HG03095 (cell line): Measurements from ENCODE around the gene SENP6.

Source experiments
- ATAC-seq: cut with Tn5 transposase; IDR thresholded peaks from one replicate; pipeline ENCODE4 v1.9.1; 2021; ENCODE audit warnings: moderate library complexity; ENCODE audit not compliant: unreplicated experiment

Gene SENP6

GRCh38 chr6:75745404-75745803, 143.7 kb downstream of the SENP6 start:
- no peak for ATAC-seq

DNA sequence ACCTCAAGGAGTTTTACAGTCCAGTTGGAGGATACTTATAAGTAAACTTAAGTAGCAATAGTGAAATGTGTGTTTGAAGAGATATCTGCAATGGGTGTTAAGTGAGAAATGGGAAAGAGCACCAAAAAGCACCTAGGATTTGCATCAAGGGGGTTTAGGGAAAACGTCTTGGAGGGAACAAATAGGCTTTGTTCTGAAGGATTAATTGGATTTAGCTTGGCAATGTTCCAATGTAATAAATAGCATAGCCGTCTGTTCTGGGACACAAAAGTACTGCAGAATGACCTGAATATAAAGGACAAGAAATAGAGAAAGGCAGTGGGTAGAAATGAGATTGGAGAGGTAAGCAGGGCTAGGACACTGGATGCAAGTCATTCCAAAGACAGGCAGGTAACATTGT, 144.5 kb downstream of the SENP6 start:
- no peak for ATAC-seq

GRCh38 chr6:75747152-75747992, 145.7 kb downstream of the SENP6 start:
- ATAC-seq: no peak

GRCh38 chr6:75748003-75748742, 146.5 kb downstream of the SENP6 start:
- ATAC-seq: peak; percentile 0

- peak; percentile 81 for ATAC-seq
Measured at GRCh38 chr6:75748743-75749538, 147.3 kb downstream of the SENP6 start, which contains the start of gene MYO6. TSS of gene MYO6 (plus strand) at chr6:75749239. CDS start at chr6:75817548, 68,309 bp downstream.

- no peak for ATAC-seq
Measured at GRCh38 chr6:75751443-75751842, 149.8 kb downstream of the SENP6 start.

- ATAC-seq: no peak
Measured at GRCh38 chr6:75752365-75752764, 150.7 kb downstream of the SENP6 start.

DNA sequence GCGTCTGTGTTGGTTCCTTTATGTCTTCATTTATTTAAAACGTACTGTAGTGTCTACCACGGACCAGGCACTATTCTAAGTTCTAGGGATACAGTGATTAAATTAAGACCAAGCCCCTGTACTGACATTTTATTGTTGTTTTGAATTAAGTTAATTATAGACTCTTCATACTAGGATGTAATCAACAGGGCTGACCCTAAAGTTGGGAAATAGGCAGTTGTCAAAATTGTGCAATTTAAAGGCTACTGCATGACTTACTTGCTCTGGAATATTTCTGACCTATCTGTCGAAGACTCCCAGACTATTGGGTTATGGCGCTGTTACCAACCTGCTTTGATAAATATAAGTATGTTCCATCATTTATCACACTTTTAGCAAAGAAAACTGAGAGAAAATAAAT, 154.0 kb downstream of the SENP6 start:
- ATAC-seq: no peak

DNA sequence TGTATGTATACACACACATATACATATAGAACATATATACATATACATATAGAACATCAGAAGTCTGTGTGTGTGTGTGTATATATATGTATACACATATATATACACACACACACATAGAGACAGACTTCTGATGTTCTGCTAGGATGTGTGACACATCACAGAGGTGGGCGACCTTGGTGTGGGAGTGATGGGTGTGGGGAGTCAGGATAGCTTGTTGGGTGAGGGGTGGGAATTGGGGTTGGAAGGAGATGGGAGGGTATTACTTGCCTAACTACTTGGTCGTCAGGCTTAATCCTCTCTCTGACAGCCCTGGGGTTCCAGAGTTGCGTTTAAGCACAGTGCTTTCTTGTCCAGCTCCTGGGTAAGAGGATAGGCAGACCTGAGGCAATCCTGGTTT, 155.6 kb downstream of the SENP6 start:
- no peak for ATAC-seq

DNA sequence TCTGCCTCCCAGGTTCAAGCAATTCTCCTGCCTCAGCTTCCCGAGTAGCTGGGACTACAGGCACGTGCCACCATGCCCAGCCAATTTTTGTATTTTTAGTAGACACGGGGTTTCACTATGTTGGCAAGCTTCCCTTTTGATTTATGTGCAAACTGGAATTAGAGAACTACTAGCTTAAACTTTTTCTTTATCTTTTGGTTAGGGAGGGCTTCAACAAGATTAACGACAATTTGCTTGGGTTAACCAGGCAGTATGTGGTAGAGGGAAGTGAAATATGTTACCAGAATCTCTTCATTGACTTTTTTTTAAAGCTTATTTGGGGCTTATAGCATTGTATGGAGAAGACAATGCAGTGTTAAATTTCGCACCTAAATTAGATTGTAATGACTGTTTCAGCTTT, 156.4 kb downstream of the SENP6 start:
- no peak for ATAC-seq

GRCh38 chr6:75759207-75759606, 157.5 kb downstream of the SENP6 start:
- no peak for ATAC-seq

DNA sequence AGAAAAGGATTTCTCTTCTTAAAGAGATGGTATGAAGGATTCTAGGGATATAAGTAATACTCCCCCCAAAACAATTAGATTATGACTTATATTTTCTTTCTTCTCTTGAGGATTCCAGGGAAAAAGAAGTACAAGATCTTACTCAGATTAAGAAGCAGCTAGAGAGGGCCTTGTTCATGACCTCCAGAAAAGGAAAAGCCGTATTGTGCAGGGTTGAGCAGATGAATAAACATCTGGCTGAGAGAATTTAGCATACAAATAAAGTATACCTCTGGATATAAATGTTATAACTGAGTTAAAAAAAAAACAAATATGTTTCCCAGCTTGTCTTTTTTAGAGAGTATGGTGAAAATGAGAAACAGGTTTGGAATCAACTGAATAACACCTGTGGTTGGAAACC, 158.6 kb downstream of the SENP6 start:
- no peak for ATAC-seq

- ATAC-seq: no peak
Measured at GRCh38 chr6:75761489-75761888, 159.8 kb downstream of the SENP6 start.

GRCh38 chr6:75762063-75762462, 160.4 kb downstream of the SENP6 start:
- no peak for ATAC-seq

- ATAC-seq: no peak
Measured at GRCh38 chr6:75766387-75766786, 164.7 kb downstream of the SENP6 start.
